DMS114 treated with DMSO at 0.1 percent for 48 hours (cell line): Measurements from ENCODE around the gene ALOX5AP.
A peak's percentile ranks its signal among the peaks of the same experiment; 100 is the strongest.

Source experiments
- DNase-seq: peaks from one replicate; lab custom pipeline; 2025; ENCODE audit not compliant: unreplicated experiment; lab: John Stamatoyannopoulos, UW

Gene ALOX5AP

DNA sequence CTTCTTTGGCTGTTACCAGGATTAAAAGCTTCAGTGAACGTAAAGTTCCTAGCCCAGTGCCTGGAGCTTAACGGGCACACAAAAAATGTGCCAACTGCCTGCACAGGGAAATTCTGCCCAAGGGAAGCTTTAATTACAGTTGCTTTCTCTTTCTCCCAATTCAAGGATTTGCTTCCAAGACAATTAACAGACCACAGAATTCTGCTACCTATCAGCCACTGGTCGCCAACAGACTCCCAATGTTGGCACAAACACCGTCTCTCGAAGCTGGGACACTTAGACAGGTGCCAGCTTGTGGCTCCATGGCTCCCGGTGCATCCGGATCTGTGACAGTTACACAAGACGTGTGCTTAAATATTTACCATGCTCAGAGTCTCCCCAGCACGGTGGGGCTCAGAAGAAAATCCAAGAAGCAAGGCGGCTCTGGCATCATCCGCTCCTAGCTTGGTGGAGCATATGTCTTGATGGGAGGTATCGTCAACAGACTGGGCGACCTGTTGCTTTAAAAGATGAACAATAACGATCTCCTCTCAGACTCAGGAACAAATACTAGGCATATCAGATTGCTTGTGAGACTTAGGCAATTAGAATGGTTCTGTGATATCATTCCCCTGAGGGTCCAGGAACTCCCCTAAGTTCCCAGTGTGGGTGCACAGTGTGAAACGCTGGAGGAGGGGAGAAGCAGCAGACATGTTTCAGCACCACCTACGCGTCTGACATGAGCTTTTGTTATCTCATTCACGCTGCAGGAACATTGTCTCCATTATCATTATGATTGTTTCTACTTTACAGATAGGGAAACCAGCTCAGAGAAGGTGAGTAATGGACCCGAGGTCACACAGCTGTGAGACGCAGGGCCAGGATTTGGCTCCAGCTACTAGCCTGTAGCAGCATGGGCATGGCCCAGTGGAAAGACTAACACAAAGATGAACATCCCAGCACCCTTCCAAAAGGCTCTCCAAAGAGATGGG lies 61.6 kb downstream of the ALOX5AP start:
- DNase-seq, result no peak

DNA sequence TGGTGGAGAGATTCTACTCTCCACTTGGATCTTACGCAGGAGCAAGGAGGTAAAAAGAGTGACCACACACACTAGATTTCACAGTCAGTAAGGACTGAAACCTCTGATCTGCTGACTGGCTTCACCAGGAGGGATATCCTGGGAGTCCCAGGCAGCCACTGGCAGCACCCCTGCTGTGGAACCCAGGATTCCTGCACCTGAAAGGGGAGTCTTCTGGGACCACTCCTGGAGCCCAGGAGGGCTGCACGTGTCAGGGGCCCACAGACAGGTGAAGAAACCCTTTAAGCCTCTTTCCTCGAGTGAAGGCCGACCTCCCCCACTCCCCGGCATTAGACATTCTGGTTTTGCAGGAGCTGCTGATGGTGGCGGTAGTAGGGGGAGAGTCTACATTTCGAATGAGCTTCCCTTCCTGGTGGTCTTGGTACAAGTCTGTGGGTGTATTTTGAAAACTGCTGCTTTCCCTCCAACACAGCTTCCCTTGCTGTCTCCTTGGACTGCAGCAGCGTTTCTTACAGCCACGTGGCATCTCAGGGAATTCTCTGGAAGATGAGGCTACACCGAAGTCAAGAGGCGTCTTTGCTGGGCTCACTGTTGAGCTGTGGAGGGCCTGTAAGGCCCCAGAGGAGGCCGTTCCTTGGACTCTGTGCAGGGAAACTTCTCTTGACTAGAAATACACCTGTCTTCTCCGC lies 62.6 kb downstream of the ALOX5AP start:
- DNase-seq, result no peak

DNA sequence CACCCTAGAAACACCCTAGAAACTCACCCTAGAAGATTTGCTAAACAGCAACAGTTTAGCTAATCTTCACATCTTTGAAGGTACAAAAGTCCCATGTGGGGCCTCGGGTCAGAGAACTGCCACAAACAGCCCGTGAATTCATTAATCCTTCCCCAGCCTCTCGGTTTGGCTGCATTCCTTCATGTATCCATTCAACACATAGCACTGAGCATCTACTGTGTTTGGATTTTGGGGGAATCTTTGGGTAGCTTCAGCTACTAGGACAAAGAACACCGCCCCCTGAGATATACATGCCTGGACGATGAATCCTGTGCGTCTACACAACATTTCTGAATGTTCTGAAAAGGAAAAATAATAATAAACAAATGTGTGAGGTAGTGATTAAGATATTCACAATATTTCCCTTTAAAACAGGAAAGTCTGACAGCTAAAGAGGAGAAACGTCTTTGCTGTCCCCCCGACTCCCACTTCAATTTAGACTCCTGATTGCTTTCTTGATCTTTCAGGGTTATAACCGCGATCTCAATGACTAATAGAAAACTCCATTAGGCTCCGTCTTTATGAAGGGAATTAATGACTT lies 63.5 kb downstream of the ALOX5AP start:
- DNase-seq, result no peak

DNA sequence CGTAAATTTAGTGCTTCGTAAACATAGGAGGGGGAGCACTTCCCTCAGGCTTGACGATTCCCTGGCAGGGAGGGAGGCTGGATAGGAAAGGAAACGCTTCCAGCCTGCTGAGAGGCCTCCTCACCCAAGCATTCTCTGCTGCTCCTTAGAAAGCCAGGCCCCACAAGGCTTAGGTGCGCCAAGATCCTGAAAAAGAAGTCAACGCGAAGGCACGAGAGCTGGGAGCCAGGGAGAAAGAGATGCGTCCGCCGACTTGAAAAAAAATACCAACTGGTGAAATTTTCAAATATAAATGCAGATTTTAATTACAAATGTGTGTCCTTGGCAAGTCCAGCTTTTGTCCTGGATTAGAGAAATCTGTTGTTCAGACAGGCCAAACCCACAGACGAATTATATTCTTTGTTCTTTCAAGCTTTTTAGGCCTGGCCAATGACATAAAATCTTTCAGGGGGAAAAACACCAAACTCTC lies 64.0 kb downstream of the ALOX5AP start:
- DNase-seq, result no peak

DNA sequence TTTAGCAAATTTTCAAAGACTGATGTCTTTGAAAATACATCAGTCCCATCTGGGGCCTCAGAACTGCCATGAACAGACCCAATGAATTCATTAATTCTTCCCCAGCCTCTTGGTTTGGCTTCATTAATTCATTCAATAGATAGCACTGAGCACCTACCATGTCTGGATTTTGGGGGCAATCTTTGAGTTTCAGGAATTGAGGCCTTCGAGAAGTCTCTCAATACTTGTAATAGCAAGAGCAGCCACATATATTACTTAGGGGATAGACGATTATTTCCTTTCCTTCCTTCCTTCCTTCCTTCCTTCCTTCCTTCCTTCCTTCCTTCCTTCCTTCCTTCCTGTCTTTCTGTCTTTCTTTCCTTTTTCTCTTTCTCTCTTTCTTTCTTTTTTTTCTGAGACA lies 64.8 kb downstream of the ALOX5AP start:
- no peak for DNase-seq

DNA sequence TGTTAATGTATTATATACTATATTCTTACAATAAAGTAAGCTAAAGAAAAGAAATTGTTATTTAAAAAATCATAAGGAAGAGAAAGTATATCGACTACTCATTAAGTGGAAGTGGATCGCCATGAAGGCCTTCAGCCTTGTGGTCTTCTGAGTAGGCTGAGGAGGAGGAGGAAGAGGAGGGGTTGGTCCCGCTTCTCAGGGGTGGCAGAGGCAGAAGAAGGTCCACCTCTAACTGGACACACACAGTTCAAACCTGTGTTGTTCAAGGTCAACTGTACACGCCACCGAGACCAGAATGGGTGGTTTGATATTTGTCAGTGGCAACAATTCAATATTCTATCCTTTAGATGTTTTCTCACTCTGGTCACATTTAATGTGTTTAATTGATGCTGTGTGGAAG lies 67.2 kb downstream of the ALOX5AP start:
- DNase-seq, result no peak

DNA sequence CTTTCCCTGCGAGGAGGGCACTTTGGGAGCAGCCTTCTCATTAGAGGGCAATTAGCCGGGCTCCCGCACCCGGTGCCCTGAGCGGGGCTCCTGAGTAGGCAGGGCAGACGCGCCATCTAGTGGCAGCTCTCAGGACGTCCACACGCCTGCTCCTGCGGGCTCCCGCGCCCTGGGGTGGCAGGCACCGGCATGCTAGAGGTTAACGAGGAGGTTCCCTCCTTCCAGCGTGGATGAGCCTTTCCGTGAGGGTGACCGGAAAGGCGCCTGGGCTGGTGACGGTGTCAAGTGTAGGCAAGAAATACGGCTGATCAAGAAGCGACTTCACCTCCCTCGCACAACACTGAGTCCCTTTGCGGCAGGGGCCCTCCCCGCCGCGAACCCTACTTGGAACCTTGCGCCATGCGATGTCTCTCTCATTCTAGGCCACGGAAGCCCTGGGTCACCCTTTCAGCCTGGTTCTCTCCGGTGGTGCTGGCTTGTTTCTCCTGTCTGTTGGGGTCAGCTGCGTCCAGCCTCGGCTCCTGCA lies 67.7 kb downstream of the ALOX5AP start:
- peak; percentile 16 for DNase-seq

DNA sequence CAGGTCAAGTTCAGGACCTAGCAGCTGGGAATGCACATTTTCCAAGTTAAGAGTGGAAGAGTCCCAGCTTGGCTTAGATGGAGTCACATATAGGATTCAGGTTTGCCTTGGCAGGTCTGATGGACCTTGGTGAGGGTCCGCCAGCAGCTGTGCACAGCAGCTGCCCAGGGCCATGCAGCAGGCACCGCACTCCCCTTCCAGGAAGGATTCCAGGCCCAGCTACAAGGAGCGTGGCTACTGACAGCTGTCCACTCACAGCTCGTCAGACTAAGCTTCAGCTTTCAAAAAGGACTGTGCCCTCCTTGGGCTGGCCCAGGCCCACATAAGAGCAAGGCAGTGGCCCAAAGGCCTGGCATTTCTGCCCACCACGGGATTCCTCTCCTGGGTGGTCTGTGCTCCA lies 68.4 kb downstream of the ALOX5AP start:
- DNase-seq, result no peak

DNA sequence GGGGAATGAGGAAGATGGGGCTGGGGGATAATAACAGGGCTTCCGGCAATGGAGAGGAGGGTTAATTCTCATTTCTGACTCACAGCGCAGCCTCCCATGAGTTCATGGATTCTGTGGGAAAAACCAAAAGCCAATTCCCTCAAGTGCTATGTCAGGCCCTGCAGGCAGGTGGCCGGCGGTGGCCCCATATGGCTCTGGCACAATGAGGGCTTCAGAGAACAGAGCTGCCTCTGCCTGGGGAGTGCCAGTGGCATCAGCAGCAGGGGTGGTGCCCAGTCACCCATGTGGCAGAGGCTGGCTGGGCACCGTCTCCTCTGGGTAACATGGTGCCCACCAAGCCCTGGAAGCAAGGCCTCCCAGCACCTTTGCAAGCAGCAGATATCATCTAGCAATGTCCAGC lies 69.1 kb downstream of the ALOX5AP start:
- DNase-seq, result no peak

DNA sequence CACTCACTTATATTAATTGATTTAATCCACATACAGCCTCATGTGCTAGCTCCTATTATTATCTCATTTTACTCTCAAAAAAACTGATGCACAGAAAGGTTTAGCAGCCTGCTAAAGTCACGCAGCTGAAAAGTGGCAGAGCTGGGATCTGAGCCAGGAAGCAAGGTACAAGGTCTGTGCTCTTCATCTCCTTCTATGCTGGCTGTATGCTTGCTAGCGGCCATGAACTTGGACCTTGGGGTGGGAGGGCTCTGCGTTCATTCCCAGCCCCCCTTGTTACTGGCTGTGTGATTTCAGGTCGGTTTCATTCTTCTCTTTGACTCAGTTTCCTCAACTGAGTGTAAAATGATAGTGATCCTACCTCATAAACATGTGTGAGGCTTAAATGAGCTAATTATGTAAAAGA lies 69.8 kb downstream of the ALOX5AP start:
- no peak for DNase-seq

DNA sequence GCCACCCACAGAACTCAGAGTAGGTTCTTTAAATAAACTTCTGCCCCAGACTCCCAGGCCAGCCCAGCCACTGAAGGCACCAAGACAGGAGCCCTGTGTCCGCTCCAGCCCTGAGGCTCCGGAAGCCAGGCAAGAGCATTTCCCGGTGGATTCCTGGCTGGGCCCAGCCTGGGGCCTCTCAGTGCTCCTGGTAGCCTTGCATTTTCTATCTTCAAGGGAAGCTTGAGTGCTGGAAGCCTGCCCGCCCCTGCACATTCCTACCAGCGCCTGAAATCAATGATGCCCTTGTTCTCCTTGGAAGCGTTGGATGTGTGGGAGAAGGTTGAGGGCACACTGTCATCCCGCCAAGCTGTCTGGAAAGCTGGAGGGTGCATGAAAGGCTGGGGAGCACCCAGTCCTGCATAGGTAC lies 70.3 kb downstream of the ALOX5AP start:
- no peak for DNase-seq

DNA sequence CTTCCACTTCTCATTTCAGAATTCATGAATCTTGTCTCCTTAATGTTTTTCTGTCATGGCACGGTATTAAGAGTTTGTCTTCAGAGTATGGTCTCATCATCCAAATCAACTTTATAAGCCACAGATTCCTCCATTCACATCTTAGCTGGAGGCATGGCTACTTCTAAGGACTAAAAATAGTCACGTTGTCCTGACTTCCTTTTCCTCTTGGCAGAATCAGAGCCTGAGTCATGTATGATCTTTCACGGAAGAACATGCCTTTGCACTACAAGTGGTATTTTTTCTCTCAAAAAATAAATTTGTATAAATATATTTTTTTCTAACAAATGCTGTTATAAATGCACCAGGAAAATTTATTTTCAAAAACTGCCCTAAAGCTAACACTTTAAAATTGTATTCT lies 71.4 kb downstream of the ALOX5AP start:
- DNase-seq, result no peak

DNA sequence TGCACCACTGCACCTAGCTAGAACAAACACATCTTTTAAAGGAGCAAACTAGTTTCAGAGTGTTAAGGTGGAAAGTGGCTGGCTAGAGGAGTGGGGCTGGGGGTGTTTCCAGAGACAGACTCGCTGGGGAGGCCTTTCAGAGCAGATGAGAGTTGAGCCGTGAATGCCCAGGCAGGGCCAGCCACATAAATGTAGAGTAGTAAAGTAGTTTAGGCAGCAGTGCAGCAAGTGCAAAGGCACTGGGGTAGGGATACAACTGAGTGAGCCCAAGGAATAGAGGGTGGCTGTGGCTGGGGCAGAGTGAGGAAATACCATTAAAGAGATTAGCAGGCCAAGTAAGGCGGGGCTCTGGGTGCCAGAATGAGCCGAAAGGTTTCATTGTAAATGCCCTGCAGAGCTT lies 72.0 kb downstream of the ALOX5AP start:
- DNase-seq, result no peak

DNA sequence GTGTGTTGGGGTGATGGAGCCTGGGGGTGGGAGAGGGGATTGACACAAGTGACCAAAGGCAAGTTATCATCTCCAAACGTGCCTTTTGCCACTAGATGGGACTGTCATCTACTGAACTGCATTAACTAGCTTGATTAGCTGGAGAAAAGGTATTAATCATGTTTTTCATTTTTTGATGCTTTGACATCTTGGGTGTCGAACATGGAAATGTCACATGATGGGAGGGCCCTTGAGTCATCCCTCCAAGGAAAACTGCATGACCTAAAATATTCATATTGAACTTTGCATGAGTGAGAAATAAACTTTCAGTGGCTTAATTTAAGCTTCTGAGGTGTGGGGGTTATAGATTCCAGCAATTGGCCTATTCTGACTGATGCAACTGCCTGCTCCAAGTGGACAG lies 73.3 kb downstream of the ALOX5AP start:
- DNase-seq, result no peak

DNA sequence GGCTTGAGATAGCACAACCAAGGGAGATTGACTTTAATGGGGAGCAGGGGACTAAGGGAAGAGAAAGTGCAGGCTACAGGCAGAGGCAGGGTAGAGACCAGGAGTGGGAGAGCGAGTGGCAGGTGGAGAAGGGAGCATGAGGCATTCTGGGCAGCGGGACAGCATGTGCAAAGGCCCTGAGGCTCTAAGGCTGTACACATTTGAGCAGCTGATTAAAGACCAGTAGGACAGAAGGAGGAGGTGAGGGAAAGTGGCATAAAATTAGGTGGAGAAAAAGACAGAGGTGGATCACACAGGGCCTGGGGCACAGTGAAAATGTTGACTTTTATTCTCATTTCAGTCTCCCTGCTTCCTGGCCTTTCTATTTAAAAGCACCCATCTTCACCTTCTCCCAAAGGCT lies 74.4 kb downstream of the ALOX5AP start:
- DNase-seq, result no peak

DNA sequence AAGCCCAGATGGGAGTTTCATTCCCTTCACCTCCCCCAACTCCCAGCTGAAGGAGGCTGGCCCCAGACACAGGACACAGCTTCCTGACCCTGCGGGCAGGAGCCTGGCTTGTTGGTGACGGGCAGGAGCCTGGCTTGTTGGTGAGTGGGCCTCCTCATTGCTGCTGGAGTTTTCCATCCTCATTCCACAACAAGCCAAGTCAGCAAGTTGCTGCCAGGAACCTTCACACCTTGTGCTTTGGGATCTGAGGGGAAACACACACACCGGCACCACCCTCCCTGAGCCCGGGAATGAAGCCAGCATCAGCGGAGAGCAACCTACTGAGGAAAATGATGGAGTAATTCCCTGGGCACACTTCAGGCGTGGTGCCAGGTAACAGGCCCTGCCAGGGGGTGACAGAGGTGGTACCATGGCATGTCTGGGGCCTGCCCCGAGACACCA lies 74.9 kb downstream of the ALOX5AP start:
- no peak for DNase-seq

DNA sequence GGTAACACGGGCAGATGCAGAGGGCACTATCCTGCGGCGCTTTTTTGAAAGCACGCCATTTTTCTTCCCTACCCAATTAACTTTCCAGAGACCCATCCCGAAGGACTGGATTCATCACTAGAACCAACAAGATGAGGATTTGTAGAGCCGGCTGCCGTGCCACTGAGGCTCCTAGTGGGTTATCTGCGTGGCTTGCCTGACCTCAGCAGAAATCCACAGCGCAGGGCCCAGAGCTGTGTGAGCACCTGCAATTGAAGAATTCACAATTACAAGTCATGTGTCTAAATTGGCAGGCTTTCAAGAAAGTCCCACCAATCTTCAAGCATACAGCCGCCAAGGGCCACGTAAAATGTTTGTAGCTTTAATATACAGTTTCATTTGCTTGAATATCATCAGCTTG lies 75.5 kb downstream of the ALOX5AP start:
- no peak for DNase-seq
